CD4-positive, alpha-beta T cell treated with Interleukin-1 beta for 1 hour (primary cell): ENCODE results near the gene RNF41.
"Not testable (repeated sequence)": the region's sequence is repeated elsewhere in the genome, so short reads cannot be mapped to it uniquely, and the experiment has no call there.

Source experiments
- DNase-seq, 2 donors: peaks; one replicate each; pipeline ENCODE4 v3.0.0-alpha.2; 2020 to 2022

The RNF41 gene

DNA sequence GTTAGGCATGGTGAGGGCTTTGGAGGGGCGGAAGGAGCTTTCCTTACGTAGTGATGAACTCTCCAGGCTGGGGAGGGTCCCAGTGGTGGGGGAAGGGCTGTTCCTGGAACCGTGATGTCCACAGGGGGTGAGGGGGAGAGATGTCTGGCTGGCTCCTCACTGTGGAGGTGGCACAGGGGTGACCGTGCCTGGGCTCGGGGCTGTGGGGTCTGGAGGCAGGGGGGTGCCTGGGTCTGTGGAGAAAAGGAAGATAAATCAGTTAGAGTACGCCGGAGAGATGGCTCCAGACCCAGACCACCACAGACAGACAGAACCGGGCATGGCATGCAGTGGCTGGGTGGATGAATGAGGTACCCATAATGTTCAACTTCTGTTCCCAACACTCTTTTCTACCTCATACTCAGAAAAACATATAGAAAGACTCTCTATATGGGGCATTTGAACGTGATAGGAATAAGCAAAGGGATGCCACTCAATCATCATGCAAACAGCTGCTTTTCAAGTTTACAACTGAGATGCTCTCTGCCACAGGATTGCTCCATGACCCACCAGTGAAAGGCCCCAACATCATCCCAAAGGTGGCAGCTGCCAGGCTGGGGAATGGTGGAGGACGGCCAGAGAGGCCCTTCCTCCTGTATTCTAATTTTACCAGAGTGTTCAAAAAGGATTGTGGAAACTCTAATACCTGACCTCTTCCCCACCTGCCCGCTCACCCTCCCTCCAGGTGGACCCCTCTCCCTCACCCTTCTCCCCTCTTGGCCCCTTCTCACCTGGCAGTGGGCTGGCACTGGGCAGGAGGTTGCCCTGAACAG, 58.0 kb downstream of the RNF41 start:
- DNase-seq: no peak

DNA sequence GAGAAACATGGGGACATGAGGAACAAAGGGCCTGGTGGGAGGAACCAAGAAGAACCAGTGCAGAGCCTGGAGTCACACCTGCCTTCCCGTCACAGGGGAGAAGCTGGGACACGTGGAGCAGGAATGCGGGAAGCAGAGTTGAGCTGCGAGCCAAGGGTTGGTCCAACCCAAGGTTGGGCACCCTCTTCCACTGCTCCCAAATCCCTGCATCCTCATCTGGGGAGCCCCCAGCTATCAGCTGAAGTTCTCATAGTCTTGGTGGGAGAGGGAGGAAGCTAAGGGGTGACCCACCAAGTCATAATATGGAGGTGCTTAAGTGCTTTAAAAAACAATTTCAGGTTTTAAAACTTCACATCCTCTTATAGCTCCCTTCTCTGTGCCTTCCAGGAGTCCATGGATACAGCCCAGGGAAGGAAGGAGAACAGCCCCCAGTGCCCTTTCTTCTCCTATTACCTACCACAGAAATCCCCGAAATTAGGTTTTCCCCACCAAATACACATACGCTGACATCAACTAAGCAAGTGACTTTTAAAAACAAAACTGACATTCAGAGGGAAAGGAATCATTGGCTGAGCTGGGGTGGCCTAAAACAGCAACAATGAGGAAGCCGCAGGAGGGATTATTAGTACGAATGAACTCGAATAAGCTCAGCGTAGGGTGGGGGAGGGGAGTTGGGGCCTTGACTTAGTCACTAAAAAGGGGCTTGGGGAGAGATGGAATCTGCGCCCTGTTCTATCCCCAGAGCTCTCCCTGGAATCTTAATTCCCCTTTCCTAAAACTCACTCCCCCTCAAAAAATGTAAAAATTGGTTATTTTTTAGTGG, 59.0 kb downstream of the RNF41 start:
- no peak for DNase-seq

DNA sequence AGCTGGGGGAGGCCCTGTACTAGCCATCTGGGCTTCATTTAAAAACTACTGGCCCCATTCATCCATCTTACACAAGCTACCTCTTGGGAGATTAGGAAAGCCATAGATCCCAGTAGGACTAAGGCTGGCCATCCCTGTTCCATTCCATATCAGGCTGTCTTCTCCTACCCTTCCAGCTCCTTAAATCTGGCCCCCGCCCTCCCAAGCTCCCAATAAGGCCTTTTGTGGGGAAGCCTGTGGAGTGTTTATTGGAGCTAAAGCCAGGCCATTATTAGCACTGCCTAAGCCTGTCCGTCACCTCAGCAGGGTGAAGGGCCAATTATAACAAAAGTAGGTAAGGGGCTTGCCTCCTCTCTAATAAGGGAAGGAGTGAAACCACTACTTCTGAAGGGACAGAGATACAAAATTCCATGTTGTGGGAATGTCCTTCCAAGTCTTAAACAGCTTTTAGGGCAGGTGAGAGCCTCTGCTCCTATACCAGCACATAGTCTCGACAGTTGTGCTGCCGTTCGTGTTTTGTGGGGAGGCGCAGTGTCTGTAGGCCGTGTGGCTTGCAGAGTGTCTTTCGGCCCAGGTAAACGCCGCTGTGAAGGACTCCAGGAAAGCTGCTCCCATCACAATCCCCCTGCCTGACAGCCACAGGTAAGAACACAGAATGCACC, 59.9 kb downstream of the RNF41 start:
- DNase-seq: no peak

DNA sequence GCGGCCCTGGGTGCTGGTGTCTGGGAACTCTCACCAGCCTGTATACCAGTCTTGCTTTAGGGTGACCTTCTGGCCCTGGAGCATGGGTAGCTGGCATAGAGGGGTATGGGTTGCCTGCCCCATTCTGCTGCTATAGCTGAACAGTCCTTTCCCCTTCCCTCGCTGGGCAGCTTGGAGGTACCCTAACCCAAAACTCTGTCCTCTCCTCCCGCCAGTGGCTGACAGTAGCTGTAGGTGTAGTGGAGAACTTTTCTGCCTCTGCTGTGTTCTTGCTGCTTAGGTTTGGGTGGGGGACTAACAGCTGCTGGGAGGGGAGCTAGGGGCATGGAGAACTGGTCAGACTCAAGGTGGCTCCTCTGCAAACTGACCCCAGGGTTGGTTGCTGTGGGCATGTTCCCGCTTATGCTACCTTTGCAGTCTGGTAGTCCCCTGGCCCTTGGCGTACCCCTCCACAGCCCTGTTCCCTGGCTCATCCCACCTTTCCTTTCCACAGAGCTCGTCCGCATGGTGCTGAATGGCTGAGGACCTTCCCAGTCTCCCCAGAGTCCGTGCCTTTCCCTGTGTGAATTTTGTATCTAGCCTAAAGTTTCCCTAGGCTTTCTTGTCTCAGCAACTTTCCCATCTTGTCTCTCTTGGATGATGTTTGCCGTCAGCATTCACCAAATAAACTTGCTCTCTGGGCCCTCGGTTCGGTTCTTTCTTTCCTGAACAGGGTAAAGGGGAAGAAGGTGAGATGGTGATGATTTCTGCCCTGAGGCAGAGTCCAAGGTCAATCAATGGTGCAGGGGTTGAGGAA, 60.6 kb downstream of the RNF41 start:
- DNase-seq: no peak

DNA sequence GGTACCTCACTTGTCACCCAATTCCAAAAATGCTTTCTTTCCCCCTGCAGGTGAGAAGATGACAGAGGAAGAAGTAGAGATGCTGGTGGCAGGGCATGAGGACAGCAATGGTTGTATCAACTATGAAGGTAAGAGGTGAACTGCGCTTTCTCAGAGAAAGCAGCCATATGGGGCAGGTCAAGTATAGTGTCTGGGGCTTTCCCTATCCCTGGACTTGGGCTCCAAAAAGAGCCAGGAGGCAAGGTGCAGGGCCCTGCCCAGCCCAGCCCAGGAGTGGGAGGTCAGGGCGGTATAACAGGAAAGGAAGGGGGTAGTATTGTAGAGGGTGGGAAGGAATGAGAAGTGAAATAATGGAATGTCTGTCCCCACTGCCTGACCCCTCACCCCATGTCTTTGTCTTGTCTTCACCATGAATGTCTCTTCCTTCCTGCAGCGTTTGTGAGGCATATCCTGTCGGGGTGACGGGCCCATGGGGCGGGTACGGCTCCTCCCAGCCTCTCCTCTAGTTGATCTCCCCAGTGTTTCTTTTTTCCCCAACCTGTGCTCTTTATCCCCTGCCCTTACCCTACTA, 61.4 kb downstream of the RNF41 start:
- peak; percentile 62 to 76 for DNase-seq

DNA sequence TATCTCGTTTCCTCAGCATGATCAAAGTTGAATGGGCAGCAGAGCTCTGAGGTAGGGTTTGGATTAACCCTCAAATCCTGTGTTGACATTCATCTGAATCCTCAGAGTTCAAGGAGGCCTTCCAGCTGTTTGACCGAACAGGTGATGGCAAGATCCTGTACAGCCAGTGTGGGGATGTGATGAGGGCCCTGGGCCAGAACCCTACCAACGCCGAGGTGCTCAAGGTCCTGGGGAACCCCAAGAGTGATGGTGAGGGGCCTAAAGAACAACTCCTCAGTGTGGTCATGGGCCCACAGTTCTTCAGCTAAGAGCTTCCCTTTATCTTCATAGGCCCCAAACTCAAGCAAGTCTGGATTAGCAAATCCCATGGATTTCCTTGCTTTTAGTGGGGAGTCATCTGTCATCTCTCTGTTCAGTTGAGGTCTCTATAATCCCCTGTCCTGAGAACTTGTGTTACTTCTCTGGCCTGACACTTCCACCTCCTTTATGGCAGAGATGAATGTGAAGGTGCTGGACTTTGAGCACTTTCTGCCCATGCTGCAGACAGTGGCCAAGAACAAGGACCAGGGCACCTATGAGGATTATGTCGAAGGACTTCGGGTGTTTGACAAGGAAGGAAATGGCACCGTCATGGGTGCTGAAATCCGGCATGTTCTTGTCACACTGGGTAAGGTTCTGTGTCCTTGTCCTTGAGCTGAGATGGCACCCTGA, 62.1 kb downstream of the RNF41 start:
- peak in 1 of 2 donors; percentile 29 for DNase-seq

DNA sequence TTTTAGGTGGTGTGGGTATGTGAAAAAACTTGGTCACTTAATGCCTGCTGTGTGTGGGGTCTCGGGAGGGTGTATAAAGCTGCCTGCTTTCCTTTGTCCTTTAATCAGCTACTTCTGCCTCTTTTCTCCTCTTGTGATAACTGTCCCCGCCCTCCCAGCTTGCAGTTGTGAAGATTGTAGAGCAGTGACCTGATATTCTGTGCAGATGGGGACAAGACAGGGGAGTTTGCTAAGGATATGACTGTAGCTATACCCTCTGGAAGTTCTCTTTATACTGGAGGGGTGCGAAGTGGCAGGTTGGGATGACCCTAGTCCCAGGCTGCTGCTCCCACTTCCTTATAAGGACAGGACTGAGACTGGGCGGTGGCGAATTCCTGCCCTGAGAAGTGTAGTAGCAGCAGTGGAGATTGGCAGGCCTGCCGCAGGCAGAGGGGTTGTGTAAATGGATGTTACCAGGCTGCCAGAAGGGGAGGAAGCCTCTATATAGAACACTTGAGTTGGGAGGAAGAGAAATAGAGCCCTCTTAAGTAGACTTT, 62.7 kb downstream of the RNF41 start:
- peak; percentile 33 to 38 for DNase-seq

DNA sequence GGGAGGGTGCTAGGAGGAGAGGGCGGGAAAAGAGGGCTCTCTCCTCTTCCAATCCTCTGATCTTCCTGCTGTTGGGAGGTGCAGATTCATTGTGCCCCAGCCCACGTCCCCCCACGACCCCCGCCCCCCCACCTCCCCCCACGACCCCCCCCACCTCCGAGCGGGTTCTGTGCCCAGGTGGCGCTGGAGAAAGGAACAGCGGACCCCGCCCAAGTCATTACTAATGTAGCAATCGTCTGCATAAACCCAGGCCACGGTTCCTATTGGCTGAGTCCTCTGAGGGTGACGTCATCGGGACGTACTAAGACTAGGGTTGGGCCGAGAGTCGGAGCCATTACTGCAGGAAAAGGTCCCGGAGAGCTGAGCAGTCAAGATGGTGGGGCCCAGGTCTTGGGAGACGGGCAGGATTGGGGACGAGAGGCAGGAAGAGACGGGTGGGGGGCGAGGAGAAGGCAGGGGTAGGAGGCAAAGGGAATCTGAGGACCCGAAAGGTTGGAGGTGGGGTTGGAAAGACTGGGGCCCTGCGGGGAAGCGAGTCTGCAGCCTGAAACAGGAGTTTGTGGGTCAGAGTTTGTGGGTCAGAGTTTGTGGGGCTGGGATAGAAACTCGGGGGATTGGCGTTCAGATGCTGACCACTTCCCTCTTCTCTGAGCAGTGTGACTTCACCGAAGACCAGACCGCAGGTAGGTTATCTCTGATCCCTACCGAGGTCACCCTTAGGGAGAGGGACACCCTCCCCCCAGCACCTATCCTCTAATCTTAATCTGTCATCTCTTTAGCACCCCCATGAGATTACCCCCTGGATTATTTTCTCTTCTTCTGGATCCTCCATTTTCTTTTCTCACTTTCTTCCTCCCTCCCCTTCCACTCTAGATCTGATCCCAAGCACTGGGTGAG, 63.4 kb downstream of the RNF41 start, which contains the start of gene MYL6:
MYL6 (plus strand) TSS at position 331 of the 897 bp plus-strand sequence; CDS start at position 374, 43 bp downstream.
- peak; percentile 94 for DNase-seq

DNA sequence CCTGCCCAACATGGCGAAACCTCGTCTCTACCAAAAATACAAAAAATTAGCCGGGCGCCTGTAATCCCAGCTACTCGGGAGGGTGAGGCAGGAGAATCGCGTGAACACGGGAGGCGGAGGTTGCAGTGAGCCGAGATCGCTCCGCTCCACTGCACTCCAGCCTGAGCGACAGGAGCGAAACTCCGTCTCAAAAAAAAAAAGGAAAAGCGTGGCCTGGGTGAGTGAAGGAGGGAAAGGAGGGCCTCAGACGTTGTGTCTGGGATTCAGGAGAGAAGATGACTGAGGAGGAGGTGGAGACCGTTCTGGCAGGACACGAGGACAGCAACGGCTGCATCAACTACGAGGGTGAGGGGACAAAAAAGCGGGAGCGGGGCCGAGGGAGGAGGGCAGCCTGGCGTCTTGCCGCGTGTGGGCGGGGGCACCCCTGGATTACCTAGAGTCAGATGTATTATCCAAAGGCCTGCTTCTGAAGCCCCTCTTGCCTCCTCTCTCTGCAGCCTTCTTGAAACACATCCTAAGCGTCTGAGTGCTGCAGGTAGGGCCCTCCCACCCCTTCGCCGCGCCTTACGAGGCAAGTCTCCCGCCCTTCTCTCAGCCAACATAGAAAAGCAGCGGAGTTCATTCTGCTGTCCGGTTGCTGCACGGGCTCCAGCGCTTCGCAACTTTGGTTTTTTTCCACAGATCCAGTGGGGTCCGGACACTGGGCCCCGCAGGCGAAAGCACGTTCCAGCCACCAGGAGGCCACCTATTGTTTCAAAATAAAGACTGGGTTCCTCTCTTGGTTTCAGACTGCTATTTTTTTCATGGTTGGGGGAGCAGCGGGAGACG, 64.3 kb downstream of the RNF41 start:
- peak; percentile 69 to 74 for DNase-seq

DNA sequence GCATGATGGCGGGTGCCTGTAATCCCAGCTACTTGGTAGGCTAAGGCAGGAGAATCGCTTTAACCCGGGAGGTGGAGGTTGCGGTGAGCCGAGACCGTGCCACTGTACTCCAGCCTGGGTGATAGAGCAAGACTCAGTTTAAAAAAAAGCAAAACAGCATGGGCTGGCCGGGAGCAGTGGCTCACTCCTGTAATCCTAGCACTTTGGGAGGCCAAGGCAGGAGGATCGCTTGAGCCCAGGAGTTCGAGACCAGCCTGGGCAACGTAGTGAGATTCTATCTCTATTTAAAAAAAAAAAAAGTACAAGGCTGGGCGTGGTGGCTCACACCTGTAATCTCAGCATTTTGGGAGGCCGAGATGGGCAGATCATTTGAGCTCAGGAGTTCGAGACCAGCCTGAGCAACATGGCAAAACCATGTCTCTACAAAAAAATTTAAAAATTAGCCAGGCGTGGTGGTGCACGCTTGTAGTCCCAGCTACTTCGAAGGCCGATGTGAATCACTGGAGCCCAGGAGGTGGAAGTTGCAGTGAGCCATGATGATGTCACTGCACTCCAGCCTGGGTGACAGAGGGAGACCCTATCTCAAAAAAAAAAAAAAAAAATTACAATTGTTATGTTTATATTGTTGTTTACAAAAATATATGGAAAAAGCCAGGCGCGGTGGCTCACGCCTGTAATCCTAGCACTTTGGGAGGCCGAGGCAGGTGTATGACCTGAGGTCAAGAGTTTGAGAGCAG, 65.1 kb downstream of the RNF41 start:
- DNase-seq: not testable (repeated sequence)

DNA sequence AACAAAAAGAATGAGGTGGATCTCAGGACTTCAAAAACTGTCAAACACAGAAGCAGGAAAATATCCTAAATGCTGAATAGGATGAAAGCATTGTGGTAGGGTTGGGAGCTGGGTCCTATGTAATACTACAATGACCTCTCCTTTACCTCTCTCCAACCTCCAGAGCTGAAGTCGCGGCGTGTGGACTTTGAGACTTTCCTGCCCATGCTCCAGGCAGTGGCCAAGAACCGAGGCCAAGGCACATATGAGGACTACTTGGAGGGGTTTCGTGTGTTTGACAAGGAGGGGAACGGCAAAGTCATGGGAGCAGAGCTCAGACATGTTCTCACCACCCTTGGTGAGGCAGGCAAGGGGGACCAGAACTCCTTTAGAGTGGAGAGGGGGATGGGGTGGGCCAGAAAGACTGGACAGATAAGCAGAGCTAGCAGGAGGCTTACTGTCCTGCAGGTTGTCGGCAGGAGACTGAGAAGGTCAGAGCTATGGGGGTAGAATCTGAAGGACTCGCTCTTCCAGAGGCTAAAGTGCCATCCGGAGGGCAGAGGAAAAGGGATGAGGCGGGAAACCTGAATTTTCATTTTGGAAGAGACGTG, 66.4 kb downstream of the RNF41 start:
- no peak for DNase-seq

DNA sequence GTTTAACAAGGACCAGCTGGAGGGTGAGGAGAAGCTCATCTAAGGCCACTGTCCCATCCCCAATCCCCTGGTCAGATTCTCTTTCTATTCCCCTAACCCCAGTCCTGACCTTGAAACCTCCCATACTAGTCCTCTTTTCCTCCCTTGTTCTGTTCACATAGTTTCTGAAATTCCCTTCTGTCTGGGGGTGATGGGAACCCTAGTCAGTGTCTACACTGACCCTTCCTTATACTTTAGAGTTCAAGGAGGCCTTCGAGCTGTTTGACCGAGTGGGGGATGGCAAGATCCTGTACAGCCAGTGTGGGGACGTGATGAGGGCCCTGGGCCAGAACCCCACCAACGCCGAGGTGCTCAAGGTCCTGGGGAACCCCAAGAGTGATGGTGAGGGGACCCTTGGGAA, 66.9 kb downstream of the RNF41 start:
- no peak for DNase-seq

DNA sequence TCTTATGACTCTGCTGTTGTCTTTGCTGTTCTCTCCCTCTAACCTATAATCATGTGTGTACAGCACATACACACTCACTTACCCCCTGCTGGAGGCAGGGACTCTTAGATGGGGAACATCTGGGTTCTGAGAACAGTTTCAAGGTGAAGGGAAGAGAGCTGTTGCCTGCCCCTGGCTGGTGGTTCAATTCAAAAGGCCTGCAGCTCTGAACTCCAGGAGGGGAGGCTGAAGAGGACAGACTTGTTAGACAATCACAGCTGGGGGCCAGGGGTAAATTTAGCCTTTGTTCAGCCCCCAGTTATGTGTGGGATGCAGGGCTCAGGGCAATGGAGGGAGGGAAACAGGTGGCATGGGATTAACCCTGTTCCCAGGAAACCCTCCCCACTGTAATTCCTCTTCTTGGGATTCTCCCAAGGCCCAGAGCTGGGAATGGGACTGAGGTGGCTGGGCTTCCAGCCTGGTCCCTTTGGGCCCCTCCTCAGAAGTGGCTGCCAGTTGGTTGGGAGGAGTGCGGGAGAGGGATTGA, 67.4 kb downstream of the RNF41 start:
- no peak for DNase-seq

DNA sequence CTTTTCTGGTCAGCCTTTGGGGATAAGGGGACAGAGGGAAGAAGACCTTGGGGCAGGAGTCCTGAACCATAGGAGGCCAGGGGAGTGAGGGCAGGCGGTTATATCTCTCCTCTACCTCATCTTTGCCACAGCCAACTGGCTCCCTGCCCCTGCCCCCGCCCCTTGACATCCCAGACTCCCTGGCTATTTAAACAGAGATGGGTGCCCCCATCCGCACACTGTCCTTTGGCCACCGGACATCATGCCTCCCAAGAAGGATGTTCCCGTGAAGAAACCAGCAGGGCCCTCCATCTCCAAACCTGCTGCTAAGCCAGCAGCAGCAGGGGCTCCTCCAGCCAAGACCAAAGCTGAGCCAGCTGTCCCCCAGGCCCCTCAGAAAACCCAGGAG, 68.0 kb downstream of the RNF41 start:
- no peak for DNase-seq

DNA sequence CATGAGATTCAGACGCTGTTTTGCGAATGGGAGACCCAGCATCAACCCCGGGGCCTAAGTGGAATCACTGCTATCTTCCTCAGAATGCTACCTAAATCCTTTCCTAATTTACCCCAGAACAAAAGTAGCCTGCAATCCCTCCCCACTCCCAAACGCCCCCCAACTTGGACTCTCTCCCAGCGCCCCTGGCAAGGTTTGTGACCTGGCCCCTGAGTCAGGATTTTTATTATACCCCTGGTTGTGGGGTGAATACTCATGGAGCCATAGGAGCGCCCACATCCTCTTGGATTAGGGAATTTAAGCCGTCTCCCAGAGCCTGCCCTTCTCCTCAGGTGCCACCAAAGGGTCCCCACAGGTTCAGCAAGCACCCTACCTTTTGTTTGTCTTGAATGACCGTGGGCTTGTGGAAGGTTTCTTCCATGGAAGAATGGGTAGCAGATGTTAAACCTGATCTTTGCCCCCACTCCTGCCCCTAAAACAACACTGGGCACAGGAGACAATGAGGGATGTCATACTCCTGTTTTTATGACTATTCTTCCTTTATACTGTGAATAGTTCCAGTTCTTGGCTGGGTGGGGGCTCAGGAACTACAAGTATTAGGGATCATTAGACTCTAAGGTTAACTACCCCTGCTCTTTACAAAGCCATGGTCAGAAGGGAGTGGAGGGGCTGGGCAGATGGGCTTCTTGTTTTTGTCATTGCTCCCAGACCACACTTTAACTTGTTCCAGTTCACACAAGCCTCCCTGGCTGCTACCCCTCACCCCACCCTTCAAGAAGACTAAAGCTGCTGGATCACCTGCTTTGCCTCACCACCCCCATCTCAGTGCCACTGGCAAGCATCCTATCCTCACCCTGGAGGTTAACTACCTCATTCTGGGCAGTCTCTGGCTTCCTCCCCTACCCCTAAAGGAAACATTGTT, 68.7 kb downstream of the RNF41 start:
- no peak for DNase-seq
